Retinal pigment epithelial cell (primary cell): ENCODE data around the gene SRSF10.

ENCODE experiments used
- DNase-seq: peaks from one replicate; pipeline ENCODE4 v3.0.0-alpha.2; 2010; ENCODE audit warnings: low read depth
- H3K4me3 ChIP-seq: 2 replicates; pipeline ENCODE4 v1.5.1; 2011; ENCODE audit warnings: mild to moderate bottlenecking, low read length, control low read depth, moderate library complexity
- CTCF ChIP-seq: conservative IDR thresholded peaks from 2 replicates; pipeline ENCODE4 v1.5.1; 2011; ENCODE audit warnings: low read depth, low read length, control low read depth, inconsistent platforms

Gene SRSF10

GRCh38 chr1:23977854-23978191 lies 2.3 kb downstream of the SRSF10 start:
- no peak for DNase-seq
- TF ChIP-seq CTCF, result no peak
- H3K4me3 ChIP-seq, result peak overlapping the region; percentile 95

- peak overlapping the region; percentile 7 for H3K4me3 ChIP-seq
- no peak for DNase-seq
- TF ChIP-seq CTCF, result no peak
Measured at GRCh38 chr1:23977187-23977853, 2.8 kb downstream of the SRSF10 start.

GRCh38 chr1:23967871-23968270 lies 12.3 kb downstream of the SRSF10 start:
- TF ChIP-seq CTCF, result no peak
- no peak overlapping the region for H3K4me3 ChIP-seq
- DNase-seq, result no peak

- no peak overlapping the region for H3K4me3 ChIP-seq
- no peak for TF ChIP-seq CTCF
- DNase-seq, result no peak
Measured at GRCh38 chr1:23966973-23967493, 13.1 kb downstream of the SRSF10 start.

GRCh38 chr1:23964790-23965740 lies 15.1 kb downstream of the SRSF10 start:
- no peak for TF ChIP-seq CTCF
- H3K4me3 ChIP-seq, result no peak overlapping the region
- no peak for DNase-seq

GRCh38 chr1:23964235-23964668 lies 15.9 kb downstream of the SRSF10 start:
- no peak overlapping the region for H3K4me3 ChIP-seq
- no peak for DNase-seq
- TF ChIP-seq CTCF, result no peak
